Adrenal gland (tissue), 5 donors: ENCODE results near the gene TLE3.

Experiments used
- POLR2A ChIP-seq, 2 donors: fragments of 450-650 bp; IDR thresholded peaks; one replicate each; pipeline ENCODE4 v1.6.1; 2017; ENCODE audit warnings: antibody characterized with exemption in 2 of 2, mild to moderate bottlenecking in 2 of 2, moderate library complexity in 1 of 2
- TF ChIP-seq, protein P1 (sequence below), 6 experiments: fragments of 450-650 bp in 4 of 6; fragments of 200-600 bp in 2 of 6; sonication (generic) in 1 of 6; IDR thresholded peaks; 1 replicate in 5 of 6; 2 replicates in 1 of 6; pipeline versions ENCODE4 v1.5.1 to v1.8.0; 2016 to 2021; ENCODE audit warnings: antibody characterized with exemption in 6 of 6, mild to moderate bottlenecking in 2 of 6, moderate library complexity in 1 of 6
- donor health status: DM: no; HTN: no; CAD: no.

GRCh38 chr15:70088455-70088854, 9.3 kb downstream of the TLE3 start:
- TF ChIP-seq, protein P1, sequence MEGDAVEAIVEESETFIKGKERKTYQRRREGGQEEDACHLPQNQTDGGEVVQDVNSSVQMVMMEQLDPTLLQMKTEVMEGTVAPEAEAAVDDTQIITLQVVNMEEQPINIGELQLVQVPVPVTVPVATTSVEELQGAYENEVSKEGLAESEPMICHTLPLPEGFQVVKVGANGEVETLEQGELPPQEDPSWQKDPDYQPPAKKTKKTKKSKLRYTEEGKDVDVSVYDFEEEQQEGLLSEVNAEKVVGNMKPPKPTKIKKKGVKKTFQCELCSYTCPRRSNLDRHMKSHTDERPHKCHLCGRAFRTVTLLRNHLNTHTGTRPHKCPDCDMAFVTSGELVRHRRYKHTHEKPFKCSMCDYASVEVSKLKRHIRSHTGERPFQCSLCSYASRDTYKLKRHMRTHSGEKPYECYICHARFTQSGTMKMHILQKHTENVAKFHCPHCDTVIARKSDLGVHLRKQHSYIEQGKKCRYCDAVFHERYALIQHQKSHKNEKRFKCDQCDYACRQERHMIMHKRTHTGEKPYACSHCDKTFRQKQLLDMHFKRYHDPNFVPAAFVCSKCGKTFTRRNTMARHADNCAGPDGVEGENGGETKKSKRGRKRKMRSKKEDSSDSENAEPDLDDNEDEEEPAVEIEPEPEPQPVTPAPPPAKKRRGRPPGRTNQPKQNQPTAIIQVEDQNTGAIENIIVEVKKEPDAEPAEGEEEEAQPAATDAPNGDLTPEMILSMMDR (IDR thresholded peaks at IDR 0.05) = no peak
- no peak for TF ChIP-seq POLR2A (IDR thresholded peaks at IDR 0.05)
